Measurements from ENCODE around the gene TPRA1.
"Not testable (repeated sequence)": the region's sequence is repeated elsewhere in the genome, so short reads cannot be mapped to it uniquely, and the experiment has no call there.

Gene TPRA1

GRCh38 chr3:127534161-127534451 is 56.4 kb downstream of the TPRA1 start:
- H3K9me3 ChIP-seq (ENCODE audit: insufficient read depth, low read length, severe bottlenecking), result no peaks in the 10 kb centered on the region
- H2AFZ ChIP-seq (ENCODE audit: low read depth, low read length), result no peak overlapping the region
- no peak for ATAC-seq (ENCODE audit: insufficient read depth, low read depth)
- H3K36me3 ChIP-seq (ENCODE audit: insufficient read depth, low read length), result no peaks in the 10 kb centered on the region
- TF ChIP-seq EZH2 (IDR thresholded peaks at IDR 0.05; ENCODE audit: borderline replicate concordance, low read depth, low read length, severe bottlenecking), result no peak
- TF ChIP-seq CTCF (IDR thresholded peaks at IDR 0.05; ENCODE audit: borderline replicate concordance, extremely low read depth, low read length, poor library complexity, severe bottlenecking), result no peak
- no peak overlapping the region for H3K4me3 ChIP-seq (ENCODE audit: low read depth in 1 of 2, low read length in 2 of 2)
- no peak for DNase-seq
- peaks cover 3% of the 10 kb centered on the region for H3K27me3 ChIP-seq (ENCODE audit: insufficient read depth, low read length, poor library complexity)
- H4K20me1 ChIP-seq (ENCODE audit: insufficient read depth, low read length), result no peaks in the 10 kb centered on the region; the same call in 1 of the 2 replicates
- H3K4me1 ChIP-seq (ENCODE audit: insufficient read depth, low read length), result peaks cover 6% of the 10 kb centered on the region; the same call in 1 of the 2 replicates
- no peak overlapping the region for H3K9ac ChIP-seq (ENCODE audit: low read depth, low read length)
- H3K27ac ChIP-seq (ENCODE audit: low read length), result no peak overlapping the region
- no peaks in the 10 kb centered on the region for H3K79me2 ChIP-seq (ENCODE audit: insufficient read depth, low read length)
- H3K4me2 ChIP-seq (ENCODE audit: insufficient read depth, low read length), result no peak overlapping the region

- TF ChIP-seq EZH2 (IDR thresholded peaks at IDR 0.05; ENCODE audit: borderline replicate concordance, low read depth, low read length, severe bottlenecking) (no peak), CTCF (IDR thresholded peaks at IDR 0.05; ENCODE audit: borderline replicate concordance, extremely low read depth, low read length, poor library complexity, severe bottlenecking) (no peak)
Measured at GRCh38 chr3:127532561-127533203, 57.9 kb downstream of the TPRA1 start.

GRCh38 chr3:127531821-127532220 is 58.7 kb downstream of the TPRA1 start:
- Histone ChIP-seq H3K4me2 (ENCODE audit: insufficient read depth, low read length) (no peak overlapping the region), H3K27ac (ENCODE audit: low read length) (no peak overlapping the region), H2AFZ (ENCODE audit: low read depth, low read length) (no peak overlapping the region), H3K9ac (ENCODE audit: low read depth, low read length) (no peak overlapping the region), H3K4me1 (ENCODE audit: insufficient read depth, low read length) (peaks cover 4% of the 10 kb centered on the region; the same call in 1 of the 2 replicates), H3K36me3 (ENCODE audit: insufficient read depth, low read length) (no peaks in the 10 kb centered on the region), H3K27me3 (ENCODE audit: insufficient read depth, low read length, poor library complexity) (peaks cover 3% of the 10 kb centered on the region), H3K79me2 (ENCODE audit: insufficient read depth, low read length) (no peaks in the 10 kb centered on the region), H3K4me3 (ENCODE audit: low read depth in 1 of 2, low read length in 2 of 2) (no peak overlapping the region), H3K9me3 (ENCODE audit: insufficient read depth, low read length, severe bottlenecking) (no peaks in the 10 kb centered on the region), H4K20me1 (ENCODE audit: insufficient read depth, low read length) (no peaks in the 10 kb centered on the region; the same call in 1 of the 2 replicates)
- TF ChIP-seq EZH2 (IDR thresholded peaks at IDR 0.05; ENCODE audit: borderline replicate concordance, low read depth, low read length, severe bottlenecking) (no peak), CTCF (IDR thresholded peaks at IDR 0.05; ENCODE audit: borderline replicate concordance, extremely low read depth, low read length, poor library complexity, severe bottlenecking) (no peak)
- DNase-seq, result no peak
- ATAC-seq (ENCODE audit: insufficient read depth, low read depth), result no peak

More at GRCh38 chr3:127532561-127533203, 57.9 kb downstream of the TPRA1 start:
- no peak overlapping the region for H2AFZ ChIP-seq (ENCODE audit: low read depth, low read length)
- H3K27ac ChIP-seq (ENCODE audit: low read length), result no peak overlapping the region
- H3K79me2 ChIP-seq (ENCODE audit: insufficient read depth, low read length), result no peaks in the 10 kb centered on the region
- H3K9ac ChIP-seq (ENCODE audit: low read depth, low read length), result no peak overlapping the region
- H3K9me3 ChIP-seq (ENCODE audit: insufficient read depth, low read length, severe bottlenecking), result no peaks in the 10 kb centered on the region
- H3K27me3 ChIP-seq (ENCODE audit: insufficient read depth, low read length, poor library complexity), result peaks cover 3% of the 10 kb centered on the region
- no peaks in the 10 kb centered on the region for H3K36me3 ChIP-seq (ENCODE audit: insufficient read depth, low read length)
- peaks cover 6% of the 10 kb centered on the region; the same call in 1 of the 2 replicates for H3K4me1 ChIP-seq (ENCODE audit: insufficient read depth, low read length)
- H3K4me3 ChIP-seq (ENCODE audit: low read depth in 1 of 2, low read length in 2 of 2), result no peak overlapping the region
- no peak overlapping the region for H3K4me2 ChIP-seq (ENCODE audit: insufficient read depth, low read length)
- ATAC-seq (ENCODE audit: insufficient read depth, low read depth) (no peak), DNase-seq (no peak)
- H4K20me1 ChIP-seq (ENCODE audit: insufficient read depth, low read length), result no peaks in the 10 kb centered on the region; the same call in 1 of the 2 replicates

- not testable (repeated sequence) for H3K27me3 ChIP-seq (ENCODE audit: insufficient read depth, low read length, poor library complexity); H3K4me3 ChIP-seq (ENCODE audit: low read depth in 1 of 2, low read length in 2 of 2); H3K79me2 ChIP-seq (ENCODE audit: insufficient read depth, low read length); H2AFZ ChIP-seq (ENCODE audit: low read depth, low read length); H3K36me3 ChIP-seq (ENCODE audit: insufficient read depth, low read length); H4K20me1 ChIP-seq (ENCODE audit: insufficient read depth, low read length); H3K4me2 ChIP-seq (ENCODE audit: insufficient read depth, low read length); H3K27ac ChIP-seq (ENCODE audit: low read length); DNase-seq; H3K9me3 ChIP-seq (ENCODE audit: insufficient read depth, low read length, severe bottlenecking); ATAC-seq (ENCODE audit: insufficient read depth, low read depth); H3K9ac ChIP-seq (ENCODE audit: low read depth, low read length); H3K4me1 ChIP-seq (ENCODE audit: insufficient read depth, low read length)
Measured at GRCh38 chr3:127530863-127531262, 59.7 kb downstream of the TPRA1 start.
